SH-SY5Y (cell line): ENCODE data around the gene PDE4D.

Experiments used
- GATA2 ChIP-seq: IDR thresholded peaks from 2 replicates; pipeline ENCODE4 v1.6.1; 2011; ENCODE audit warnings: mild to moderate bottlenecking, low read depth, low read length
- GATA3 ChIP-seq: IDR thresholded peaks from 2 replicates; pipeline ENCODE4 v1.6.1; 2011; ENCODE audit warnings: low read depth, mild to moderate bottlenecking, low read length, moderate library complexity

DNA sequence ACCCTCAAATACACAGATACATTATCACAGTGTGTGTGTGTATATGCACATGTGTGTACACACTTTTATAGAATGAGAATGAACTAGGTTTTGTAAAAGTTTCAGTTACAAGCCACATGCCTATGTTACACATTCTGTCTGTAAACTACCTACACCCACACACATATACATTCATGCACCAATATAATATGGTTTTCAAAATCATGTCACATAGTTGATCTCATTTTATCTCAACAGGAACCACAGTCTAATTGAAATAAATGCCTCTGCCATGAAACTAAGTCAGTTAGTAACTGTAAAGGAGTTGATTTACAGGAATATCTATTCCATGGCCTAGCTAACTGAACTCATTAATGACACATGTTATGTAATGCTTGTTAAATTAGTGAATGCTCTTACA, 646.6 kb downstream of the PDE4D start:
- TF ChIP-seq GATA3, result no peak
- no peak for TF ChIP-seq GATA2
